SK-N-SH (cell line): ENCODE data around the gene TAS2R38. TPM values are rescaled to one million over a fixed set of nuclear protein-coding genes. Genes with fewer than 3 reads are reported as not detected.
A peak's percentile ranks its signal among the peaks of the same experiment; 100 is the strongest.

ENCODE experiments used
- CTCF ChIA-PET: fragments of 300-600, 350-600 bp; formaldehyde crosslinking; extraction: SDS; loops from one replicate; lab custom pipeline; 2021; lab: Yijun Ruan, JAX
- POLR2A ChIA-PET: fragments of 350-600 bp; sonication (Branson Sonifier 250); formaldehyde crosslinking; extraction: SDS; loops from one replicate; lab custom pipeline; 2020; ENCODE audit warnings: antibody characterized with exemption, inconsistent platforms; lab: Yijun Ruan, JAX
- DNase-seq: peaks from one replicate; pipeline ENCODE4 v3.0.0; 2012
- H2AFZ ChIP-seq: fragments of 200-600 bp; sonication (generic); 2 replicates; pipeline ENCODE4 v1.8.1; 2016; ENCODE audit warnings: antibody characterized with exemption, mild to moderate bottlenecking, low read depth
- H3F3A ChIP-seq: fragments of 200-600 bp; sonication (generic); replicated peaks from 2 replicates; pipeline ENCODE3; 2016; ENCODE audit warnings: antibody characterized with exemption, mild to moderate bottlenecking; ENCODE audit not compliant: insufficient read depth
- H3K27ac ChIP-seq, 2 experiments: fragments of 200-500 bp in 1 of 2; fragments of 200-600 bp in 1 of 2; sonication (Bioruptor generic) in 1 of 2; sonication (generic), shearing (Covaris generic) in 1 of 2; 2 replicates each; pipeline versions ENCODE4 v1.5.1 to v1.6.1; 2014 to 2016; ENCODE audit warnings: low read depth in 2 of 2, inconsistent platforms in 1 of 2, low read length in 1 of 2, mild to moderate bottlenecking in 1 of 2, mixed read lengths in 1 of 2
- H3K27me3 ChIP-seq: fragments of 200-600 bp; sonication (generic), shearing (Covaris generic); 2 replicates; pipeline ENCODE4 v1.6.1; 2016; ENCODE audit warnings: mixed run types; ENCODE audit not compliant: insufficient read depth
- H3K36me3 ChIP-seq, 2 experiments: fragments of 200-500 bp in 1 of 2; fragments of 200-600 bp in 1 of 2; sonication (Bioruptor generic) in 1 of 2; sonication (generic) in 1 of 2; replicated peaks in 1 of 2; 2 replicates each; pipeline versions ENCODE3 to v1.5.1; 2014 to 2016; ENCODE audit warnings: low read length in 1 of 2, mild to moderate bottlenecking in 1 of 2; ENCODE audit not compliant: insufficient read depth in 2 of 2, control insufficient read depth in 1 of 2
- H3K4me1 ChIP-seq, 2 experiments: fragments of 200-500 bp in 1 of 2; fragments of 200-600 bp in 1 of 2; sonication (Bioruptor generic) in 1 of 2; sonication (generic), shearing (Covaris generic) in 1 of 2; 2 replicates each; pipeline versions ENCODE4 v1.5.1 to v1.6.1; 2014 to 2016; ENCODE audit warnings: low read depth in 1 of 2, low read length in 1 of 2, mixed run types in 1 of 2; ENCODE audit not compliant: insufficient read depth in 2 of 2, control insufficient read depth in 1 of 2
- H3K4me2 ChIP-seq: fragments of 200-600 bp; sonication (generic), shearing (Covaris generic); 2 replicates; pipeline ENCODE4 v1.6.1; 2017; ENCODE audit warnings: mixed run types
- H3K4me3 ChIP-seq, 2 experiments: fragments of 200-500 bp in 1 of 2; fragments of 200-600 bp in 1 of 2; sonication (Bioruptor generic) in 1 of 2; sonication (generic), shearing (Covaris generic) in 1 of 2; 2 replicates each; pipeline versions ENCODE4 v1.5.1 to v1.8.1; 2014 to 2016; ENCODE audit warnings: low read depth in 2 of 2, inconsistent platforms in 1 of 2, low read length in 1 of 2, mild to moderate bottlenecking in 1 of 2, mixed read lengths in 1 of 2, moderate library complexity in 1 of 2
- H3K79me2 ChIP-seq: fragments of 200-600 bp; sonication (generic); 2 replicates; pipeline ENCODE4 v1.8.1; 2017; ENCODE audit warnings: mild to moderate bottlenecking; ENCODE audit not compliant: insufficient read depth
- H3K9ac ChIP-seq: fragments of 200-600 bp; sonication (generic); 2 replicates; pipeline ENCODE4 v1.6.1; 2017; ENCODE audit warnings: mixed run types
- H3K9me2 ChIP-seq: fragments of 200-600 bp; sonication (generic); 2 replicates; pipeline ENCODE4 v1.6.1; 2017; ENCODE audit warnings: mixed run types
- H3K9me3 ChIP-seq: fragments of 200-600 bp; sonication (generic); 2 replicates; pipeline ENCODE4 v1.6.1; 2017; ENCODE audit warnings: mixed run types, mild to moderate bottlenecking, moderate library complexity
- H4K20me1 ChIP-seq: fragments of 200-600 bp; sonication (generic); 2 replicates; pipeline ENCODE4 v1.6.1; 2017; ENCODE audit warnings: mild to moderate bottlenecking, mixed run types; ENCODE audit not compliant: insufficient read depth
- CHD2 ChIP-seq: fragments of 150-350 bp; IDR thresholded peaks from 2 replicates; pipeline ENCODE4 v1.6.1; 2018; ENCODE audit warnings: low read length; ENCODE audit not compliant: partially characterized antibody
- CTCF ChIP-seq: fragments of 200-600 bp; sonication (generic); IDR thresholded peaks from 2 replicates; pipeline ENCODE4 v1.6.1; 2017; ENCODE audit warnings: antibody characterized with exemption, mild to moderate bottlenecking, moderate library complexity
- ELF1 ChIP-seq: IDR thresholded peaks from 2 replicates; pipeline ENCODE4 v1.4.0; 2012
- FOXM1 ChIP-seq: IDR thresholded peaks from 2 replicates; pipeline ENCODE4 v1.4.0; 2012; ENCODE audit warnings: low read depth, mild to moderate bottlenecking
- MAX ChIP-seq: IDR thresholded peaks from 2 replicates; pipeline ENCODE4 v1.4.0; 2012; ENCODE audit warnings: low read depth
- MXI1 ChIP-seq: IDR thresholded peaks from 2 replicates; pipeline ENCODE4 v1.6.1; 2012; ENCODE audit warnings: mild to moderate bottlenecking, low read depth, low read length, improper control_type of control experiment
- NRF1 ChIP-seq: IDR thresholded peaks from 2 replicates; pipeline ENCODE4 v1.6.1; 2012; ENCODE audit warnings: low read depth, mild to moderate bottlenecking, low read length
- RAD21 ChIP-seq: IDR thresholded peaks from 2 replicates; pipeline ENCODE4 v1.6.1; 2012; ENCODE audit warnings: mild to moderate bottlenecking, low read length
- RCOR1 ChIP-seq: fragments of 150-350 bp; IDR thresholded peaks from 2 replicates; pipeline ENCODE4 v1.6.1; 2017; ENCODE audit warnings: antibody characterized with exemption, low read length
- RFX5 ChIP-seq: IDR thresholded peaks from 2 replicates; pipeline ENCODE4 v1.6.1; 2012; ENCODE audit warnings: mild to moderate bottlenecking, improper control_type of control experiment, low read length
- SMC3 ChIP-seq: IDR thresholded peaks from 2 replicates; pipeline ENCODE4 v1.6.1; 2012; ENCODE audit warnings: low read depth, low read length, improper control_type of control experiment
- TCF12 ChIP-seq: IDR thresholded peaks from 2 replicates; pipeline ENCODE4 v1.4.0; 2012
- USF2 ChIP-seq: fragments of 150-350 bp; IDR thresholded peaks from 2 replicates; pipeline ENCODE4 v1.6.1; 2017; ENCODE audit warnings: antibody characterized with exemption, low read length, low read depth, borderline replicate concordance
- WGBS: methylation state at CpG from one replicate; pipeline ENCODE4 v1.1.6; 2017; ENCODE audit warnings: low lambda C conversion rate; 5-methylcytosine and 5-hydroxymethylcytosine counted together
- polyA plus RNA-seq, 3 experiments: library from polyadenylated mRNA; depleted of rRNA; stranded (reverse); fragments of >200 nt; gene quantifications; 2 replicates each; pipeline ENCODE4 v1.2.3, GENCODE V29; 2012

The TAS2R38 gene
- polyA plus RNA-seq, 1 of the 3 experiments (the other 2 are of a cell fraction) = 0.23 TPM

- 29% methylated on average over 11 of the region's 11 CpGs for whole genome bisulfite sequencing
- no peak for DNase-seq
- no peaks in the 10 kb centered on the region for H3F3A ChIP-seq
- peak overlapping the region; percentile 78 for H3K4me2 ChIP-seq
- TF ChIP-seq TCF12 = no peak
- TF ChIP-seq, all 33 proteins: peak for 0
- CTCF ChIA-PET = interaction anchor here (0.6 to 4.7 kb wide), 60 partner anchors 9 to 1085 kb away, joined by 3 to 43 read pairs (median 4); partner anchors contain the start of genes MGAM, MGAM2 and TAS2R3
- H3K4me1 ChIP-seq = peaks cover 4% of the 10 kb centered on the region in 2 experiments; a peak in 1 of 4 replicates
- H4K20me1 ChIP-seq = no peaks in the 10 kb centered on the region
- no peaks in the 10 kb centered on the region for H3K9me3 ChIP-seq
- peak overlapping the region; percentile 89 for H2AFZ ChIP-seq
- H3K27me3 ChIP-seq = peaks cover 5% of the 10 kb centered on the region; the same call in 1 of the 2 replicates
- POLR2A ChIA-PET = no interaction called here
- H3K27ac ChIP-seq = no peak overlapping the region
- peak overlapping the region in 1 of 2 experiments; percentile 60; a peak in 2 of 4 replicates for H3K4me3 ChIP-seq
- H3K36me3 ChIP-seq = no peaks in the 10 kb centered on the region
- H3K9ac ChIP-seq = no peak overlapping the region
- H3K9me2 ChIP-seq = no peaks in the 10 kb centered on the region
- H3K79me2 ChIP-seq = no peaks in the 10 kb centered on the region
Measured at GRCh38 chr7:141976524-141977245, 3.1 kb upstream of the TAS2R38 start.

- Histone ChIP-seq H3K9me3 (no peaks in the 10 kb centered on the region), H3K4me2 (peak overlapping the region; percentile 78), H3K36me3 (no peaks in the 10 kb centered on the region), H2AFZ (peak overlapping the region; percentile 89), H3F3A (no peaks in the 10 kb centered on the region), H4K20me1 (no peaks in the 10 kb centered on the region), H3K4me3 (peak overlapping the region; percentile 51 to 60), H3K27me3 (peaks cover 11% of the 10 kb centered on the region; the same call in 1 of the 2 replicates), H3K4me1 (peaks cover 4% of the 10 kb centered on the region in 2 experiments; a peak in 1 of 4 replicates), H3K9ac (no peak overlapping the region), H3K27ac (no peak overlapping the region), H3K9me2 (no peaks in the 10 kb centered on the region), H3K79me2 (no peaks in the 10 kb centered on the region)
- WGBS = 5% methylated on average over 21 of the region's 21 CpGs
- CTCF ChIA-PET = interaction anchor here (0.6 to 4.7 kb wide), 67 partner anchors 9 to 1085 kb away, joined by 3 to 43 read pairs (median 4); partner anchors contain the start of genes MGAM, MGAM2 and TAS2R3
- POLR2A ChIA-PET = no interaction called here
- TF ChIP-seq NRF1 (no peak), CHD2 (peak; percentile 57), SMC3 (peak; percentile 96), FOXM1 (no peak), RAD21 (peak; percentile 93), MAX (peak; percentile 38; the same call in 1 of the 2 replicates), ELF1 (0 out of 2 replicates have a peak, but pooled peaks have one; percentile 19), MXI1 (no peak), RCOR1 (peak; percentile 65; the same call in 1 of the 2 replicates), USF2 (no peak), CTCF (peak; percentile 100), RFX5 (peak; percentile 61; the same call in 1 of the 2 replicates)
- DNase-seq = peak; percentile 81
Measured at GRCh38 chr7:141975806-141976523, 2.4 kb upstream of the TAS2R38 start.
